Renal cortex interstitium (tissue), 15 donors: ENCODE data around the gene GMEB2. TPM values are rescaled to one million over a fixed set of nuclear protein-coding genes. Genes with fewer than 3 reads are reported as not detected.
"Not testable (repeated sequence)": the region's sequence is repeated elsewhere in the genome, so short reads cannot be mapped to it uniquely, and the experiment has no call there.

Experiments used
- DNase-seq, 11 donors: peaks; one replicate each; pipeline ENCODE4 v3.0.0-alpha.2; 2013; ENCODE audit warnings: low read depth in 9 of 11, low spot score in 4 of 11; ENCODE audit errors: extremely low read depth in 1 of 11
- long read RNA-seq, 16 experiments: transcript quantifications; one replicate each; lab custom pipeline, GENCODE V29; 2026
- polyA plus RNA-seq, 3 donors: library from polyadenylated mRNA; unstranded; fragments of 120-200 nt; gene quantifications; one replicate each; pipeline ENCODE4 v1.2.1, GENCODE V29; 2013; ENCODE audit not compliant: insufficient read length in 3 of 3

GMEB2 gene
- polyA plus RNA-seq = 10 to 100 TPM in 2 of 3 donors, 1 to 10 TPM in 1; 9.5 to 13.2 (median 12.2) TPM
- long read RNA-seq, donor 1, full-length matches to known transcripts = 1 of 1 reads
- long read RNA-seq, donor 1, partial matches to known transcripts = 0 of 1 reads
- long read RNA-seq, donor 1, other reads (novel, unspliced or antisense) = 0 of 1 reads
- long read RNA-seq, donor 2, full-length matches to known transcripts = 4 of 13 reads
- long read RNA-seq, donor 2, partial matches to known transcripts = 9 of 13 reads
- long read RNA-seq, donor 2, other reads (novel, unspliced or antisense) = 0 of 13 reads
- long read RNA-seq, donor 3, full-length matches to known transcripts = 3 of 3 reads
- long read RNA-seq, donor 3, partial matches to known transcripts = 0 of 3 reads
- long read RNA-seq, donor 3, other reads (novel, unspliced or antisense) = 0 of 3 reads
- long read RNA-seq, donor 4, full-length matches to known transcripts = 1 of 1 reads
- long read RNA-seq, donor 4, partial matches to known transcripts = 0 of 1 reads
- long read RNA-seq, donor 4, other reads (novel, unspliced or antisense) = 0 of 1 reads
- long read RNA-seq, donor 5, full-length matches to known transcripts = 4 of 4 reads
- long read RNA-seq, donor 5, partial matches to known transcripts = 0 of 4 reads
- long read RNA-seq, donor 5, other reads (novel, unspliced or antisense) = 0 of 4 reads
- long read RNA-seq, donor 6, full-length matches to known transcripts = 1 of 1 reads
- long read RNA-seq, donor 6, partial matches to known transcripts = 0 of 1 reads
- long read RNA-seq, donor 6, other reads (novel, unspliced or antisense) = 0 of 1 reads
- long read RNA-seq, donor 7, full-length matches to known transcripts = 4 of 4 reads
- long read RNA-seq, donor 7, partial matches to known transcripts = 0 of 4 reads
- long read RNA-seq, donor 7, other reads (novel, unspliced or antisense) = 0 of 4 reads
- long read RNA-seq, donor 8, full-length matches to known transcripts = 4 of 4 reads
- long read RNA-seq, donor 8, partial matches to known transcripts = 0 of 4 reads
- long read RNA-seq, donor 8, other reads (novel, unspliced or antisense) = 0 of 4 reads
- long read RNA-seq, donor 9, full-length matches to known transcripts = 2 of 8 reads
- long read RNA-seq, donor 9, partial matches to known transcripts = 6 of 8 reads
- long read RNA-seq, donor 9, other reads (novel, unspliced or antisense) = 0 of 8 reads
- long read RNA-seq, donor 10, full-length matches to known transcripts = 5 of 5 reads
- long read RNA-seq, donor 10, partial matches to known transcripts = 0 of 5 reads
- long read RNA-seq, donor 10, other reads (novel, unspliced or antisense) = 0 of 5 reads
- long read RNA-seq, donor 11, full-length matches to known transcripts = 4 of 4 reads
- long read RNA-seq, donor 11, partial matches to known transcripts = 0 of 4 reads
- long read RNA-seq, donor 11, other reads (novel, unspliced or antisense) = 0 of 4 reads
- long read RNA-seq, donor 12, full-length matches to known transcripts = 1 of 1 reads
- long read RNA-seq, donor 12, partial matches to known transcripts = 0 of 1 reads
- long read RNA-seq, donor 12, other reads (novel, unspliced or antisense) = 0 of 1 reads
- long read RNA-seq, donor 13, full-length matches to known transcripts = 7 of 7 reads
- long read RNA-seq, donor 13, partial matches to known transcripts = 0 of 7 reads
- long read RNA-seq, donor 13, other reads (novel, unspliced or antisense) = 0 of 7 reads
- long read RNA-seq, donor 14, full-length matches to known transcripts = 2 of 2 reads
- long read RNA-seq, donor 14, partial matches to known transcripts = 0 of 2 reads
- long read RNA-seq, donor 14, other reads (novel, unspliced or antisense) = 0 of 2 reads
- long read RNA-seq, donor 15, full-length matches to known transcripts = 4 of 4 reads
- long read RNA-seq, donor 15, partial matches to known transcripts = 0 of 4 reads
- long read RNA-seq, donor 15, other reads (novel, unspliced or antisense) = 0 of 4 reads
- long read RNA-seq, donor 16, full-length matches to known transcripts = 6 of 6 reads
- long read RNA-seq, donor 16, partial matches to known transcripts = 0 of 6 reads
- long read RNA-seq, donor 16, other reads (novel, unspliced or antisense) = 0 of 6 reads

GRCh38 chr20:63626424-63627128, at the start of gene GMEB2:
Gene GMEB2, minus strand, starts transcription at chr20:63627101. Its CDS starts 7,704 bp downstream, at chr20:63619397.
- peak in 8 of 11 donors; percentile 23 to 75 (median 62) for DNase-seq

- DNase-seq = no peak
Observed at GRCh38 chr20:63675681-63676368, 48.9 kb upstream of the GMEB2 start.

- DNase-seq = no peak
Observed at GRCh38 chr20:63673951-63674350, 47.0 kb upstream of the GMEB2 start.

- no peak for DNase-seq
Observed at GRCh38 chr20:63672666-63673065, 45.8 kb upstream of the GMEB2 start.

- not testable (repeated sequence) for DNase-seq
Observed at GRCh38 chr20:63671695-63672094, 44.8 kb upstream of the GMEB2 start.

- DNase-seq = no peak
Observed at GRCh38 chr20:63668351-63668750, 41.5 kb upstream of the GMEB2 start.

- DNase-seq = no peak
Observed at GRCh38 chr20:63667858-63668257, 41.0 kb upstream of the GMEB2 start.

GRCh38 chr20:63665708-63666107, 38.8 kb upstream of the GMEB2 start:
- no peak for DNase-seq

GRCh38 chr20:63664861-63665594, 38.1 kb upstream of the GMEB2 start:
- DNase-seq = no peak

GRCh38 chr20:63664143-63664851, 37.4 kb upstream of the GMEB2 start:
- no peak for DNase-seq

GRCh38 chr20:63663332-63664066, 36.6 kb upstream of the GMEB2 start:
- DNase-seq = no peak

- DNase-seq = no peak
Observed at GRCh38 chr20:63662813-63663189, 35.9 kb upstream of the GMEB2 start.

- no peak for DNase-seq
Observed at GRCh38 chr20:63661959-63662812, 35.3 kb upstream of the GMEB2 start.

- no peak for DNase-seq
Observed at GRCh38 chr20:63661108-63661507, 34.2 kb upstream of the GMEB2 start.
